ENCODE data around the gene MAB21L3.

The MAB21L3 gene

DNA sequence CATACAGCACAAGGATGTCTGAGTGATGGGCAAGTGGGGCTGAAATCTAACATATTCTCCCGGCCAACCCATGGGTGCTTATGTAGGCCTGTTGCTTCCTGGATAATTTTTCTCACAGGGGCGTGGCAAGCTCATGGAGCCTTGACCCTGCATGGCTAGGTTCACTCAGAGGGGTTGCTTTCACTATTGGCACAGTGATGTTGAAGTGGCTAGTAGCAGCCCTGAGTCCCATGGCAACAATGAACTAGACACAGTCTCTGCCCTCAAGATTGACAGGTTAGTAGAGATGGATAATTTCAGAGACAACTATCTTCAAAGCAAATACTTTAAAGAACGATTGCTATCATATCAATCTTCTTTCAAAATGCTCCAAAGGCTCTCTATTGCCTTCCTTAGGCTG lies 6.5 kb upstream of the MAB21L3 start:
- Histone ChIP-seq H3K9ac (ENCODE audit: low read length) (no peak overlapping the region), H3K79me2 (ENCODE audit: insufficient read depth, low read length) (no peaks in the 10 kb centered on the region), H3K9me2 (ENCODE audit: low read depth, low read length) (no peaks in the 10 kb centered on the region), H3K4me2 (ENCODE audit: low read length) (no peak overlapping the region), H3F3A (ENCODE audit: insufficient read depth, low read length) (no peaks in the 10 kb centered on the region), H3K27ac (ENCODE audit: low read depth, low read length, poor library complexity, severe bottlenecking) (no peak overlapping the region), H4K20me1 (ENCODE audit: insufficient read depth, low read length) (no peaks in the 10 kb centered on the region), H3K4me3 (ENCODE audit: low read depth, low read length, poor library complexity, severe bottlenecking) (no peak overlapping the region), H3K27me3 (ENCODE audit: insufficient read depth, low read length) (no peaks in the 10 kb centered on the region), H3K4me1 (ENCODE audit: insufficient read depth, low read length, severe bottlenecking) (no peaks in the 10 kb centered on the region), H3K9me3 (ENCODE audit: low read length) (no peaks in the 10 kb centered on the region), H3K36me3 (ENCODE audit: insufficient read depth, low read length) (no peaks in the 10 kb centered on the region), H2AFZ (ENCODE audit: low read length) (no peak overlapping the region)
- TF ChIP-seq, protein P1, sequence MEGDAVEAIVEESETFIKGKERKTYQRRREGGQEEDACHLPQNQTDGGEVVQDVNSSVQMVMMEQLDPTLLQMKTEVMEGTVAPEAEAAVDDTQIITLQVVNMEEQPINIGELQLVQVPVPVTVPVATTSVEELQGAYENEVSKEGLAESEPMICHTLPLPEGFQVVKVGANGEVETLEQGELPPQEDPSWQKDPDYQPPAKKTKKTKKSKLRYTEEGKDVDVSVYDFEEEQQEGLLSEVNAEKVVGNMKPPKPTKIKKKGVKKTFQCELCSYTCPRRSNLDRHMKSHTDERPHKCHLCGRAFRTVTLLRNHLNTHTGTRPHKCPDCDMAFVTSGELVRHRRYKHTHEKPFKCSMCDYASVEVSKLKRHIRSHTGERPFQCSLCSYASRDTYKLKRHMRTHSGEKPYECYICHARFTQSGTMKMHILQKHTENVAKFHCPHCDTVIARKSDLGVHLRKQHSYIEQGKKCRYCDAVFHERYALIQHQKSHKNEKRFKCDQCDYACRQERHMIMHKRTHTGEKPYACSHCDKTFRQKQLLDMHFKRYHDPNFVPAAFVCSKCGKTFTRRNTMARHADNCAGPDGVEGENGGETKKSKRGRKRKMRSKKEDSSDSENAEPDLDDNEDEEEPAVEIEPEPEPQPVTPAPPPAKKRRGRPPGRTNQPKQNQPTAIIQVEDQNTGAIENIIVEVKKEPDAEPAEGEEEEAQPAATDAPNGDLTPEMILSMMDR (IDR thresholded peaks at IDR 0.05; ENCODE audit: low read length) = no peak
- TF ChIP-seq EZH2 (IDR thresholded peaks at IDR 0.05; ENCODE audit: borderline replicate concordance, low read length) = no peak

DNA sequence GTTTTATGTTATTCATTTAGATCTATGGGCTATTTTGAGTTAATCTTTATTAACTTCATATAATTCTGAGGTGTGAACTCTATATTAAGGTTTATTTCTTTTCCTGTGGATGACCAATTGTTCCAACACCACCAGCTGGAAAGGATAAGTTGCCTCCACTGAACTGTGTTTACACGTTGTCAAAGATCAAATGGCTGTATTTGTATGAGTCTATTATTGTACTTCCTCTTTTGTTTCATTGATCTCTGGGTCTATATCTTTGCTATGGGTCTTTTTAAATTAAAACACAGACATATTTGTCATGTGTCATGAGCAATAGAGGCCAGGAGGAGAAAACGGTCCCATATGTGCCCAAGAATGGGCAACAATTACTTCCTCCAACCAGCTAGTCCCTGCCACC lies 5.2 kb upstream of the MAB21L3 start:
- H3K4me2 ChIP-seq (ENCODE audit: low read length) = no peak overlapping the region

DNA sequence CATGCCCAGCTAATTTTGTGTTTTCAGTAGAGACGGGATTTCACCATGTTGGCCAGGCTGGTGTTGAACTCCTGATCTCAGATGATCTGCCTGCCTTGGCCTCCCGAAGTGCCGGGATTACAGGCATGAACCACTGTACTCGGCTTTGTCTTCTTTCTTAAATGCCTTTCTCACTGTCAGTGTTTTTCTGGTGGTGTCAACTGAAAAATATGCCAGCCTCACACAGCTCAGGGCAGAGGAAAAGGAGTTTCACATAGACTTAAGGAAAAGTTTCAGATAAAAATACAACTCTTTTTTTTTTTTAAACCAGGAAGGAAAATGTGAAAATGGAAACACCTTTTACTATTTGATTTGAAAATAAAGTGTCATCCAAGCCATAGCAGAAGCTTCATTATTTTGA lies 4.6 kb upstream of the MAB21L3 start:
- Histone ChIP-seq H3K4me3 (ENCODE audit: low read depth, low read length, poor library complexity, severe bottlenecking) (no peak overlapping the region), H3K79me2 (ENCODE audit: insufficient read depth, low read length) (no peaks in the 10 kb centered on the region), H3K9me3 (ENCODE audit: low read length) (no peaks in the 10 kb centered on the region), H3K4me2 (ENCODE audit: low read length) (no peak overlapping the region), H3F3A (ENCODE audit: insufficient read depth, low read length) (no peaks in the 10 kb centered on the region), H2AFZ (ENCODE audit: low read length) (no peak overlapping the region), H3K27me3 (ENCODE audit: insufficient read depth, low read length) (no peaks in the 10 kb centered on the region), H3K36me3 (ENCODE audit: insufficient read depth, low read length) (no peaks in the 10 kb centered on the region), H4K20me1 (ENCODE audit: insufficient read depth, low read length) (no peaks in the 10 kb centered on the region), H3K9ac (ENCODE audit: low read length) (no peak overlapping the region), H3K9me2 (ENCODE audit: low read depth, low read length) (no peaks in the 10 kb centered on the region), H3K4me1 (ENCODE audit: insufficient read depth, low read length, severe bottlenecking) (no peaks in the 10 kb centered on the region), H3K27ac (ENCODE audit: low read depth, low read length, poor library complexity, severe bottlenecking) (no peak overlapping the region)
- TF ChIP-seq EZH2 (IDR thresholded peaks at IDR 0.05; ENCODE audit: borderline replicate concordance, low read length) = no peak
- TF ChIP-seq, protein P1 (IDR thresholded peaks at IDR 0.05; ENCODE audit: low read length) = no peak

More for the DNA sequence above, 5.2 kb upstream of the MAB21L3 start:
- Histone ChIP-seq H3F3A (ENCODE audit: insufficient read depth, low read length) (no peaks in the 10 kb centered on the region), H3K79me2 (ENCODE audit: insufficient read depth, low read length) (no peaks in the 10 kb centered on the region), H3K4me1 (ENCODE audit: insufficient read depth, low read length, severe bottlenecking) (no peaks in the 10 kb centered on the region), H4K20me1 (ENCODE audit: insufficient read depth, low read length) (no peaks in the 10 kb centered on the region), H3K27ac (ENCODE audit: low read depth, low read length, poor library complexity, severe bottlenecking) (no peak overlapping the region), H3K27me3 (ENCODE audit: insufficient read depth, low read length) (no peaks in the 10 kb centered on the region), H2AFZ (ENCODE audit: low read length) (no peak overlapping the region), H3K4me3 (ENCODE audit: low read depth, low read length, poor library complexity, severe bottlenecking) (no peak overlapping the region), H3K9ac (ENCODE audit: low read length) (no peak overlapping the region), H3K9me3 (ENCODE audit: low read length) (no peaks in the 10 kb centered on the region), H3K9me2 (ENCODE audit: low read depth, low read length) (no peaks in the 10 kb centered on the region), H3K36me3 (ENCODE audit: insufficient read depth, low read length) (no peaks in the 10 kb centered on the region)
- TF ChIP-seq, protein P1 (IDR thresholded peaks at IDR 0.05; ENCODE audit: low read length) = no peak
- no peak for TF ChIP-seq EZH2 (IDR thresholded peaks at IDR 0.05; ENCODE audit: borderline replicate concordance, low read length)

Measured in OCI-LY1 (cell line).